HG03139 (cell line): ENCODE measurements around the gene CHN1.

ENCODE experiments used
- ATAC-seq: cut with Tn5 transposase; IDR thresholded peaks from one replicate; pipeline ENCODE4 v1.9.1; 2021; ENCODE audit not compliant: unreplicated experiment

CHN1 gene

GRCh38 chr2:174788291-174788929 lies 216.8 kb downstream of the CHN1 start:
- no peak for ATAC-seq

- no peak for ATAC-seq
These were observed 217.5 kb downstream of the CHN1 start for GRCh38 chr2:174787487-174788205.

- ATAC-seq, result no peak
These were observed 219.0 kb downstream of the CHN1 start for GRCh38 chr2:174786066-174786725.

GRCh38 chr2:174785481-174785880 lies 219.7 kb downstream of the CHN1 start:
- ATAC-seq, result no peak

GRCh38 chr2:174784909-174785308 lies 220.3 kb downstream of the CHN1 start:
- no peak for ATAC-seq

- no peak for ATAC-seq
These were observed 220.9 kb downstream of the CHN1 start for GRCh38 chr2:174784316-174784715.

GRCh38 chr2:174781996-174782395 lies 223.2 kb downstream of the CHN1 start:
- no peak for ATAC-seq

- no peak for ATAC-seq
These were observed 223.9 kb downstream of the CHN1 start for GRCh38 chr2:174781298-174781697.

GRCh38 chr2:174780856-174781255 lies 224.3 kb downstream of the CHN1 start:
- ATAC-seq, result no peak

- no peak for ATAC-seq
These were observed 224.9 kb downstream of the CHN1 start for GRCh38 chr2:174780191-174780840.

- ATAC-seq, result no peak
These were observed 225.7 kb downstream of the CHN1 start for GRCh38 chr2:174779361-174779928.

- ATAC-seq, result no peak
These were observed 226.8 kb downstream of the CHN1 start for GRCh38 chr2:174778085-174778981.

- no peak for ATAC-seq
These were observed 227.7 kb downstream of the CHN1 start for GRCh38 chr2:174777347-174778084.

GRCh38 chr2:174776675-174777074 lies 228.5 kb downstream of the CHN1 start:
- no peak for ATAC-seq

- no peak for ATAC-seq
These were observed 229.0 kb downstream of the CHN1 start for GRCh38 chr2:174776223-174776622.

- ATAC-seq, result no peak
These were observed 229.6 kb downstream of the CHN1 start for GRCh38 chr2:174775571-174775980.

- no peak for ATAC-seq
These were observed 230.3 kb downstream of the CHN1 start for GRCh38 chr2:174774886-174775285.

GRCh38 chr2:174773215-174773614 lies 232.0 kb downstream of the CHN1 start:
- no peak for ATAC-seq

GRCh38 chr2:174772472-174772801 lies 232.7 kb downstream of the CHN1 start:
- no peak for ATAC-seq
